Measurements from ENCODE around the gene SERTM1.

The SERTM1 gene

DNA sequence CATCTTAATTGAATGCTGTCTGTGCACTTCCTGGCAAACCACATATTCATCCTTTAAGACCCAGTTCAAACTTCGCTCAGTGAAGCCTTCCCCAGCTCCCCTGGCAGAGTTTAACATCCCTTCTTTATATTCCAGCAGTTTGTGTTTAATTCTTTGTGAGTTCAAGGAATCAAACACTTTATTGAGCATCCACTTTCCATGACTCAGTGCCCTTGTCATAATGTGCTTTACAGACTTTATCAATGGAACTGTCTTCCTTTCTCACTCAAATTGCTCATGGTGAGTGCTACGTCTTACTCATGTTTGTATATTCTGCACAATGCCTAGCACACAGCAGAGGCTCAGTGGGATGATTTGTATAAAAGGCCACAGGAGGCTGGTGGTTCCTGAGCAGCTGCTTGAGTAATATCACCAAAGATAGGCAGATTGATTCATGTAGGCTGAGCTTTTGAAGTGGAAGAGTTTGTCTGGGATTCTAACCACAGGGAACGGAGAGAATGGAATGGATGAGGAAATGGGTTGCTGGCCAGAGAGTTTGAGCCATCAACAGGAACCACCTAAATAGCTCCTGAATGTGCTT, 44.2 kb downstream of the SERTM1 start:
- ChIA-PET POLR2A (no interaction called here), CTCF (interaction anchor here (2.0 kb wide), 1 partner anchor 18 kb away, joined by 8 read pairs; no protein-coding TSS in a partner anchor)
- Histone ChIP-seq H3K4me1 (ENCODE audit: control insufficient read depth, insufficient read depth, low read length) (no peaks in the 10 kb centered on the region), H3K4me3 (ENCODE audit: low read depth, low read length) (no peak overlapping the region), H3K36me3 (ENCODE audit: control insufficient read depth in 2 of 2, insufficient read depth in 1 of 2, low read length in 2 of 2) (no peaks in the 10 kb centered on the region), H3K27ac (ENCODE audit: extremely low read depth, low read depth, low read length) (no peak overlapping the region), H3K9me3 (ENCODE audit: control insufficient read depth, insufficient read depth, low read depth, low read length) (no peaks in the 10 kb centered on the region)
- no peak for TF ChIP-seq YY2 (tag by site-specific recombination; IDR thresholded peaks at IDR 0.05)
- TF ChIP-seq ZNF777 (tag by site-specific recombination; IDR thresholded peaks at IDR 0.05; ENCODE audit: borderline replicate concordance), result no peak
- no peak for TF ChIP-seq ZNF48 (tag by site-specific recombination; IDR thresholded peaks at IDR 0.05)
- TF ChIP-seq, protein P1, sequence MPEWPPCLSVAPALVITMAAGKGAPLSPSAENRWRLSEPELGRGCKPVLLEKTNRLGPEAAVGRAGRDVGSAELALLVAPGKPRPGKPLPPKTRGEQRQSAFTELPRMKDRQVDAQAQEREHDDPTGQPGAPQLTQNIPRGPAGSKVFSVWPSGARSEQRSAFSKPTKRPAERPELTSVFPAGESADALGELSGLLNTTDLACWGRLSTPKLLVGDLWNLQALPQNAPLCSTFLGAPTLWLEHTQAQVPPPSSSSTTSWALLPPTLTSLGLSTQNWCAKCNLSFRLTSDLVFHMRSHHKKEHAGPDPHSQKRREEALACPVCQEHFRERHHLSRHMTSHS (tag by site-specific recombination; IDR thresholded peaks at IDR 0.05), result no peak
- TF ChIP-seq ZNF529 (tag by site-specific recombination; IDR thresholded peaks at IDR 0.05; ENCODE audit: insufficient replicate concordance), result no peak
- TF ChIP-seq, protein P2, sequence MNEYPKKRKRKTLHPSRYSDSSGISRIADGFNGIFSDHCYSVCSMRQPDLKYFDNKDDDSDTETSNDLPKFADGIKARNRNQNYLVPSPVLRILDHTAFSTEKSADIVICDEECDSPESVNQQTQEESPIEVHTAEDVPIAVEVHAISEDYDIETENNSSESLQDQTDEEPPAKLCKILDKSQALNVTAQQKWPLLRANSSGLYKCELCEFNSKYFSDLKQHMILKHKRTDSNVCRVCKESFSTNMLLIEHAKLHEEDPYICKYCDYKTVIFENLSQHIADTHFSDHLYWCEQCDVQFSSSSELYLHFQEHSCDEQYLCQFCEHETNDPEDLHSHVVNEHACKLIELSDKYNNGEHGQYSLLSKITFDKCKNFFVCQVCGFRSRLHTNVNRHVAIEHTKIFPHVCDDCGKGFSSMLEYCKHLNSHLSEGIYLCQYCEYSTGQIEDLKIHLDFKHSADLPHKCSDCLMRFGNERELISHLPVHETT (tag by site-specific recombination; IDR thresholded peaks at IDR 0.05), result no peak
- TF ChIP-seq, protein P3, sequence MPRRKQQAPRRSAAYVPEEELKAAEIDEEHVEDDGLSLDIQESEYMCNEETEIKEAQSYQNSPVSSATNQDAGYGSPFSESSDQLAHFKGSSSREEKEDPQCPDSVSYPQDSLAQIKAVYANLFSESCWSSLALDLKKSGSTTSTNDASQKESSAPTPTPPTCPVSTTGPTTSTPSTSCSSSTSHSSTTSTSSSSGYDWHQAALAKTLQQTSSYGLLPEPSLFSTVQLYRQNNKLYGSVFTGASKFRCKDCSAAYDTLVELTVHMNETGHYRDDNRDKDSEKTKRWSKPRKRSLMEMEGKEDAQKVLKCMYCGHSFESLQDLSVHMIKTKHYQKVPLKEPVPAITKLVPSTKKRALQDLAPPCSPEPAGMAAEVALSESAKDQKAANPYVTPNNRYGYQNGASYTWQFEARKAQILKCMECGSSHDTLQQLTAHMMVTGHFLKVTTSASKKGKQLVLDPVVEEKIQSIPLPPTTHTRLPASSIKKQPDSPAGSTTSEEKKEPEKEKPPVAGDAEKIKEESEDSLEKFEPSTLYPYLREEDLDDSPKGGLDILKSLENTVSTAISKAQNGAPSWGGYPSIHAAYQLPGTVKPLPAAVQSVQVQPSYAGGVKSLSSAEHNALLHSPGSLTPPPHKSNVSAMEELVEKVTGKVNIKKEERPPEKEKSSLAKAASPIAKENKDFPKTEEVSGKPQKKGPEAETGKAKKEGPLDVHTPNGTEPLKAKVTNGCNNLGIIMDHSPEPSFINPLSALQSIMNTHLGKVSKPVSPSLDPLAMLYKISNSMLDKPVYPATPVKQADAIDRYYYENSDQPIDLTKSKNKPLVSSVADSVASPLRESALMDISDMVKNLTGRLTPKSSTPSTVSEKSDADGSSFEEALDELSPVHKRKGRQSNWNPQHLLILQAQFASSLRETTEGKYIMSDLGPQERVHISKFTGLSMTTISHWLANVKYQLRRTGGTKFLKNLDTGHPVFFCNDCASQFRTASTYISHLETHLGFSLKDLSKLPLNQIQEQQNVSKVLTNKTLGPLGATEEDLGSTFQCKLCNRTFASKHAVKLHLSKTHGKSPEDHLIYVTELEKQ (tag by site-specific recombination; IDR thresholded peaks at IDR 0.05; ENCODE audit: borderline replicate concordance), result no peak
- no peak for TF ChIP-seq GFI1B (tag by site-specific recombination; IDR thresholded peaks at IDR 0.05)
- TF ChIP-seq ZNF768 (tag by site-specific recombination; IDR thresholded peaks at IDR 0.05), result no peak
- no peak for TF ChIP-seq ZNF146 (tag by site-specific recombination; IDR thresholded peaks at IDR 0.05)
- TF ChIP-seq ZNF19 (tag by site-specific recombination; IDR thresholded peaks at IDR 0.05; ENCODE audit: low read depth), result no peak
- TF ChIP-seq ZNF175 (tag by site-specific recombination; IDR thresholded peaks at IDR 0.05), result no peak
- no peak for TF ChIP-seq REPIN1 (tag by site-specific recombination; IDR thresholded peaks at IDR 0.05; ENCODE audit: low read depth)
- TF ChIP-seq ZNF2 (tag by site-specific recombination; IDR thresholded peaks at IDR 0.05), result no peak
- no peak for TF ChIP-seq ZNF280C (tag by site-specific recombination; IDR thresholded peaks at IDR 0.05)
- TF ChIP-seq SETDB1 (IDR thresholded peaks at IDR 0.05; ENCODE audit: insufficient read length, low read length), result no peak

DNA sequence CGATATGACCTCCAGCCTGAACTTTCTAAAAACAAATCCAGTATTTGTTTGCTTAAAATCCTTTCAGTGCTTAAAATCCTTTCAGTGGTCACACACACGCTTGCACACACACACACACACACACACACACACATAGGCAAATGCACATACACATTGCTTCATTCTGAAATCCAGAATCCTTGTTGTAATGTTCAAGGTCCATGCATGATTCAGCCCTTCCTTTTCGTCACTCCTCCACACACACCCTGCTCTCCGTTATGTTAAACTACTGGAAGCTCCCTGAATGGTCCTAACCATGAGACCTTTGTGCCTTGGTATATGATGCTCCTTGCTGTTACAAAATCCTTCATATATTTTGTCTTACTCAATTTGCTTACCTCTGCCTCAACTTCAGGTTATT, 44.9 kb downstream of the SERTM1 start:
- no peaks in the 10 kb centered on the region for H3K36me3 ChIP-seq (ENCODE audit: control insufficient read depth in 2 of 2, insufficient read depth in 1 of 2, low read length in 2 of 2)
- H3K4me1 ChIP-seq (ENCODE audit: control insufficient read depth, insufficient read depth, low read length), result no peaks in the 10 kb centered on the region
- POLR2A ChIA-PET, result no interaction called here
- H3K27ac ChIP-seq (ENCODE audit: extremely low read depth, low read depth, low read length), result no peak overlapping the region
- CTCF ChIA-PET, result interaction anchor here (2.0 kb wide), 1 partner anchor 17 kb away, joined by 8 read pairs; no protein-coding TSS in a partner anchor
- no peak overlapping the region for H3K4me3 ChIP-seq (ENCODE audit: low read depth, low read length)
- H3K9me3 ChIP-seq (ENCODE audit: control insufficient read depth, insufficient read depth, low read depth, low read length), result no peaks in the 10 kb centered on the region
- TF ChIP-seq ZNF404 (tag by site-specific recombination; IDR thresholded peaks at IDR 0.05), result no peak
- TF ChIP-seq ZNF830 (tag by site-specific recombination; IDR thresholded peaks at IDR 0.05; ENCODE audit: low read depth), result no peak
- no peak for TF ChIP-seq ZNF670 (tag by site-specific recombination; IDR thresholded peaks at IDR 0.05; ENCODE audit: low read depth)
- TF ChIP-seq, protein P2 (tag by site-specific recombination; IDR thresholded peaks at IDR 0.05), result no peak
- no peak for TF ChIP-seq ZNF624 (tag by site-specific recombination; IDR thresholded peaks at IDR 0.05)
- TF ChIP-seq ZNF133 (tag by site-specific recombination; IDR thresholded peaks at IDR 0.05), result no peak
- TF ChIP-seq ZNF292 (tag by site-specific recombination; IDR thresholded peaks at IDR 0.05; ENCODE audit: borderline replicate concordance, low read depth), result no peak
- TF ChIP-seq ZNF510 (tag by site-specific recombination; IDR thresholded peaks at IDR 0.05; ENCODE audit: insufficient replicate concordance), result no peak
- no peak for TF ChIP-seq ZNF654 (tag by site-specific recombination; IDR thresholded peaks at IDR 0.05; ENCODE audit: low read depth)
- TF ChIP-seq HOXA7 (CRISPR knock-in tag; IDR thresholded peaks at IDR 0.05; ENCODE audit: borderline replicate concordance), result no peak
- no peak for TF ChIP-seq ZNF747 (tag by site-specific recombination; IDR thresholded peaks at IDR 0.05)
- TF ChIP-seq SP7 (tag by site-specific recombination; IDR thresholded peaks at IDR 0.05), result no peak
